NK-92 (cell line): ENCODE results near the gene TIMM17A.
"Not testable (repeated sequence)": the region's sequence is repeated elsewhere in the genome, so short reads cannot be mapped to it uniquely, and the experiment has no call there.

Experiments
- DNase-seq: peaks from one replicate; lab custom pipeline; 2025; ENCODE audit not compliant: unreplicated experiment; lab: John Stamatoyannopoulos, UW

TIMM17A gene

GRCh38 chr1:202014060-202014459, 58.8 kb downstream of the TIMM17A start:
- no peak for DNase-seq

DNA sequence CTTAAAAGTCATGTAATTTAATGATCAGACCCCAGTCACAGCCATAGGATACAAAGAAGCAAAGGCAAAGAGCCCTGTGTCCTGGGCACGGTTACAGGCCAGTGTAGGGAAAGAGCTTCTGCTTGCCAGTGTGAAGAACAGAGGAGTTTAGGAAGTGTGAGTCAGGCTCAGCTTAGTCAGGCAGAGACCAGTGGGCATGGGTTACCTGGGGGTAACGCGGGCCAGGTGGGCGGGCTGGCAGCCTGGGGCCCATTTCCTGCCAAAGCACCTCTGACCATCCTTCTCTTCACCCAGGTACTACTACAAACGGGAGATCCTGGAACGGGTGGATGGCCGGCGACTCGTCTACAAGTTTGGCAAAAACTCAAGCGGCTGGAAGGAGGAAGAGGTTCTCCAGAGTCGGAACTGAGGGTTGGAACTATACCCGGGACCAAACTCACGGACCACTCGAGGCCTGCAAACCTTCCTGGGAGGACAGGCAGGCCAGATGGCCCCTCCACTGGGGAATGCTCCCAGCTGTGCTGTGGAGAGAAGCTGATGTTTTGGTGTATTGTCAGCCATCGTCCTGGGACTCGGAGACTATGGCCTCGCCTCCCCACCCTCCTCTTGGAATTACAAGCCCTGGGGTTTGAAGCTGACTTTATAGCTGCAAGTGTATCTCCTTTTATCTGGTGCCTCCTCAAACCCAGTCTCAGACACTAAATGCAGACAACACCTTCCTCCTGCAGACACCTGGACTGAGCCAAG, 59.8 kb downstream of the TIMM17A start:
- no peak for DNase-seq

DNA sequence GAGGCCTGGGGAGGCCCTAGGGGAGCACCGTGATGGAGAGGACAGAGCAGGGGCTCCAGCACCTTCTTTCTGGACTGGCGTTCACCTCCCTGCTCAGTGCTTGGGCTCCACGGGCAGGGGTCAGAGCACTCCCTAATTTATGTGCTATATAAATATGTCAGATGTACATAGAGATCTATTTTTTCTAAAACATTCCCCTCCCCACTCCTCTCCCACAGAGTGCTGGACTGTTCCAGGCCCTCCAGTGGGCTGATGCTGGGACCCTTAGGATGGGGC, 60.3 kb downstream of the TIMM17A start:
- no peak for DNase-seq

DNA sequence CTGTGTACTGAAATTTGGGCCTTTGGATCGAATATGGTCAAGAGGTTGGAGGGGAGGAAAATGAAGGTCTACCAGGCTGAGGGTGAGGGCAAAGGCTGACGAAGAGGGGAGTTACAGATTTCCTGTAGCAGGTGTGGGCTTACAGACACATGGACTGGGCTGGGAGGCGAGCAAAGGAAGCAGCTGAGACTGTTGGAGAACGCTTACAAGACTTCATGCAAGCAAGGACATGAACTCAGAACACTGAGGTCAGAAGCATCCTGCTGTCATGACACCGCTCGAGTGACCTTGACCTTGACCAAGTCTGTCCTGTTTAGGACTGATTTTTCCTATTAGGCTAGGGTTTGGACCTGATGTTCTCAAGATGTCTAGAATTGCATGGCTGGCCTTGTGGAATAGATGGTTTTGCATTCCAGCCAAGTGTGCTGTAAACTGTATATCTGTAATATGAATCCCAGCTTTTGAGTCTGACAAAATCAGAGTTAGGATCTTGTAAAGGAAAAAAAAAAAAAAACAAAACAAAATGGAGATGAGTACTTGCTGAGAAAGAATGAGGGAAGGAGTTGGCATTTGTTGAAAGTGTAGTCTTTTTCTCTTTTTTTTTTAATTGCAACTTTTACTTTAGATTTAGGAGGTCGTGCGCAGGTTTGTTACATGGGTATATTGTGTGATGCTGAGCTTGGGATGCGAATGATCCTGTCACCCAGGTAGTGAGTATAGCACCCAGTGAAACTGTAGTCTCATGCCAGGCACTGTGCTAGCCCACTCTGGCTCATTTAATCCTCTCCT, 60.9 kb downstream of the TIMM17A start:
- DNase-seq = no peak

GRCh38 chr1:202016811-202017748, 61.8 kb downstream of the TIMM17A start:
- DNase-seq = no peak

- no peak for DNase-seq
Measured at GRCh38 chr1:202017749-202018467, 62.6 kb downstream of the TIMM17A start.

GRCh38 chr1:202018468-202019234, 63.3 kb downstream of the TIMM17A start:
- no peak for DNase-seq

DNA sequence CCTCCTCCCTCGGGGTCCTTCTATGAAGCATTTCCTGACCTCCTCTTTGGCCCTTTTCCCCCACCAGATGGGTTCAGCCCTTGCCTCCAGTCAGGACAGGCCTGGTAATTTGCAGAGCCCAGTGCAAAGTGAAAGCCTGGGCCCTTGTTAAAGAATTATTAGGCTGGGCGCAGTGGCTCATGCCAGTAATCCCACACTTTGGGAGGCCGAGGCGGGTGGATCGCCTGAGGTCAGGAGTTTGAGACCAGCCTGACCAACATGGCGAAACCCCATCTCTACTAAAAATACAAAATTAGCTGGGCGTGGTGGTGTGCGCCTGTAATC, 63.9 kb downstream of the TIMM17A start:
- not testable (repeated sequence) for DNase-seq
